Gastrocnemius medialis (tissue), 4 donors: Measurements from ENCODE around the gene SYP.
"Not testable (repeated sequence)": the region's sequence is repeated elsewhere in the genome, so short reads cannot be mapped to it uniquely, and the experiment has no call there.

Experiments used
- POLR2A ChIP-seq, 2 donors: fragments of 450-650 bp; IDR thresholded peaks; one replicate each; pipeline ENCODE4 v1.6.1; 2017; ENCODE audit warnings: antibody characterized with exemption in 2 of 2, mild to moderate bottlenecking in 2 of 2, moderate library complexity in 2 of 2
- TF ChIP-seq, protein P1 (sequence below), 5 experiments: fragments of 450-650 bp in 3 of 5; fragments of 200-600 bp in 2 of 5; sonication (generic) in 2 of 5; IDR thresholded peaks in 4 of 5; conservative IDR thresholded peaks in 1 of 5; 1 replicate in 4 of 5; 2 replicates in 1 of 5; pipeline ENCODE4 v1.5.1; 2016 to 2019; ENCODE audit warnings: antibody characterized with exemption in 5 of 5, mild to moderate bottlenecking in 3 of 5, moderate library complexity in 3 of 5

DNA sequence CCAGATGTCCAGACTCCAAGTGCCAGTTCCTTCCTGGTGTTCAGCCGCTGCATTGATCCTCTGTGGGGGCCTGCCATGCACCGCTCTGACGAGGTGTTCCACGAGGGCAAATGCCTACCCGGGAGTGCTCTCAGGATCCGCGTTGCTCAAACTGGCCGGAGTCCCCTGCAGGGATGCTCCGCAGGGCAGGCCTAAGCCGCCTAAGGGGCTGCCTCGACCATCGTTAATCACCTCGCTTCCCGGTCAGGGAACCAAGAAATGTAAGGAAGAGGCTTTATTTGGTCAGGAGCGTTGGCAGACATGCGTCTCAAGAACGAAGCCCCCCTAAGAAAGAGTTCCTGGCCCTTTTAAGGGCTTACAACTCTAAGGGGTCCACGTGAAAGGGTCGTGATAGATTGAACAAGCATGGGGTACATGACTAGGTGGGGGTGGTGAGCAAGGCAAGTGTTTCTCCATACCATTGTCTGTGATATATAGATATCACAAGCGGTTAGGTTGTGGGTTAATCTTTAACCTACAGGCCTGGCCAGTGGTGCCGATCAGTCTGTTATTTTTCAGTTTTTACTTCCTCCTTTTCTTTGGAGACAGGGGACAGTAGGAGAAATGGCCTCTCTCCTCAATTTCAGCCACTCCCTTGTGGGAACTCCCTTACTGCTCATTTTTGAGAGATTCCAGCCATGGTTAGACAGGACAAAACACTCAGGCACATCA is 51.4 kb downstream of the SYP start:
- TF ChIP-seq, protein P1, sequence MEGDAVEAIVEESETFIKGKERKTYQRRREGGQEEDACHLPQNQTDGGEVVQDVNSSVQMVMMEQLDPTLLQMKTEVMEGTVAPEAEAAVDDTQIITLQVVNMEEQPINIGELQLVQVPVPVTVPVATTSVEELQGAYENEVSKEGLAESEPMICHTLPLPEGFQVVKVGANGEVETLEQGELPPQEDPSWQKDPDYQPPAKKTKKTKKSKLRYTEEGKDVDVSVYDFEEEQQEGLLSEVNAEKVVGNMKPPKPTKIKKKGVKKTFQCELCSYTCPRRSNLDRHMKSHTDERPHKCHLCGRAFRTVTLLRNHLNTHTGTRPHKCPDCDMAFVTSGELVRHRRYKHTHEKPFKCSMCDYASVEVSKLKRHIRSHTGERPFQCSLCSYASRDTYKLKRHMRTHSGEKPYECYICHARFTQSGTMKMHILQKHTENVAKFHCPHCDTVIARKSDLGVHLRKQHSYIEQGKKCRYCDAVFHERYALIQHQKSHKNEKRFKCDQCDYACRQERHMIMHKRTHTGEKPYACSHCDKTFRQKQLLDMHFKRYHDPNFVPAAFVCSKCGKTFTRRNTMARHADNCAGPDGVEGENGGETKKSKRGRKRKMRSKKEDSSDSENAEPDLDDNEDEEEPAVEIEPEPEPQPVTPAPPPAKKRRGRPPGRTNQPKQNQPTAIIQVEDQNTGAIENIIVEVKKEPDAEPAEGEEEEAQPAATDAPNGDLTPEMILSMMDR (IDR thresholded peaks at IDR 0.05 in 4 of 5, conservative IDR thresholded peaks at IDR 0.05 in 1 of 5) = not testable (repeated sequence)
- not testable (repeated sequence) for TF ChIP-seq POLR2A (IDR thresholded peaks at IDR 0.05)
